Activated gamma-delta T cell treated with anti-CD3 and anti-CD28 coated beads, Interleukin-2, amount 50 U/mL, for 16 hours (primary cell): Measurements from ENCODE around the gene COL1A1.
A peak's percentile ranks its signal among the peaks of the same experiment; 100 is the strongest.

Experiments used
- DNase-seq: peaks from one replicate; pipeline ENCODE4 v3.0.0-alpha.2; 2020; ENCODE audit warnings: low read depth

Gene COL1A1

GRCh38 chr17:50199803-50200456 lies 1.5 kb downstream of the COL1A1 start:
- peak; percentile 41 for DNase-seq

GRCh38 chr17:50199211-50199802 lies 2.1 kb downstream of the COL1A1 start:
- DNase-seq = no peak

- peak; percentile 46 for DNase-seq
These were observed 3.3 kb downstream of the COL1A1 start for GRCh38 chr17:50198026-50198669.

GRCh38 chr17:50196826-50197225 lies 4.6 kb downstream of the COL1A1 start:
- no peak for DNase-seq

- no peak for DNase-seq
These were observed 5.4 kb downstream of the COL1A1 start for GRCh38 chr17:50196036-50196435.

- no peak for DNase-seq
These were observed 6.2 kb downstream of the COL1A1 start for GRCh38 chr17:50194934-50195865.

- DNase-seq = no peak
These were observed 7.1 kb downstream of the COL1A1 start for GRCh38 chr17:50194140-50194933.

- no peak for DNase-seq
These were observed 8.7 kb downstream of the COL1A1 start for GRCh38 chr17:50192618-50193291.

GRCh38 chr17:50192144-50192617 lies 9.2 kb downstream of the COL1A1 start:
- no peak for DNase-seq

- no peak for DNase-seq
These were observed 9.9 kb downstream of the COL1A1 start for GRCh38 chr17:50191359-50192143.

- no peak for DNase-seq
These were observed 10.7 kb downstream of the COL1A1 start for GRCh38 chr17:50190603-50191358.

GRCh38 chr17:50190293-50190602 lies 11.2 kb downstream of the COL1A1 start:
- DNase-seq = no peak

- no peak for DNase-seq
These were observed 11.7 kb downstream of the COL1A1 start for GRCh38 chr17:50189550-50190292.

GRCh38 chr17:50188921-50189549 lies 12.4 kb downstream of the COL1A1 start:
- DNase-seq = no peak

GRCh38 chr17:50188531-50188920 lies 12.9 kb downstream of the COL1A1 start:
- DNase-seq = no peak

- no peak for DNase-seq
These were observed 13.5 kb downstream of the COL1A1 start for GRCh38 chr17:50187751-50188530.

GRCh38 chr17:50187394-50187725 lies 14.1 kb downstream of the COL1A1 start:
- DNase-seq = no peak
